Coronary artery (tissue), 2 donors: Measurements from ENCODE around the gene MYL6B.
"Not testable (repeated sequence)": the region's sequence is repeated elsewhere in the genome, so short reads cannot be mapped to it uniquely, and the experiment has no call there.

Experiments
- DNase-seq: peaks from one replicate; pipeline ENCODE4 v3.0.0-alpha.2; 2017; ENCODE audit warnings: low spot score
- H3K27ac ChIP-seq, 2 donors: fragments of 200-600 bp; sonication (generic); one replicate each; pipeline ENCODE4 v1.5.1; 2016 to 2019
- H3K4me3 ChIP-seq: fragments of 200-600 bp; sonication (generic); 2 replicates; pipeline ENCODE4 v1.5.1; 2016; ENCODE audit warnings: mild to moderate bottlenecking, moderate library complexity
- CTCF ChIP-seq: fragments of 200-600 bp; sonication (generic); IDR thresholded peaks from one replicate; pipeline ENCODE4 v1.5.1; 2019; ENCODE audit warnings: antibody characterized with exemption

The MYL6B gene

DNA sequence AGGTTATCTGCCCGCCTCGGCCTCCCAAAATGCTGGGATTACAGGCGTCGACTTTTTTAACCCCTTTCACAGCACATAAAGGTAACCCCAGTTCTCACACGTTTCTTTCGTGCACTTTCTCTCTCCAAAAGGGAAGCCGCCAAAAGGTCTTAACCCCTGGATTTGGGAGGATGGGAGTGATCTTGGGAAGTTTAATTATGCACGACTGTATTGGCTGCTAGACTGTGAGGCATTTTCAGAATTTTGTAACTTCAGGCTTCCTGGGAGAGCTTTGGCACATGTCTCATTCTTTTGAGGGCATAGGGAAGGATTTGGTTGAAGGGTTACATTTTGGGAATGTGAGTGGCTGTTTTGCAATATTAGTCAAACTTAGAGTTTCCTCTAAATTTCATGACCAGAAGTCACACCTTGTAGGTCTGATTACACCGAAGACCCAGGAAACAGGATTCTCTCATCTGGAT, 38.3 kb downstream of the MYL6B start:
- no peak for TF ChIP-seq CTCF
- Histone ChIP-seq H3K4me3 (peak overlapping the region; percentile 86), H3K27ac (peak overlapping the region; percentile 89 to 95)
- DNase-seq = no peak

DNA sequence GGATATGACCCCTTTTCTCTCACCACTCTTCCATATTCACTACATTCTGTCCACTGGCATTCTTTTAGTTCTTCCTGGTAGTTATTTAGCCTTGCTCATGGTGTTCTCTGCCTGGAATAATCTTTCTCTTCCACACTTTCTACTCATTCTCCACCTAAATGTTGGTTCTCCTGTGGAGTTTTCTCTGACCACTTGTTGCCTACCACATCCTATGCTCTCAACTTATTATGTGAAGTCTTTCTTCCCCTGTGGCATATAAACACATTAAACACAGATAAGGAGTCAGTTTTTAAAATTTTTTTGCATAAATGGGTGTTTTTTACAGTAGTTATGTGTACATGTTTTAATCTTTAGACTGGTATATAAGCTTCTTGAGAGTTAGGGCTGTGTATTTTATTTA, 40.2 kb downstream of the MYL6B start:
- Histone ChIP-seq H3K27ac (no peak overlapping the region), H3K4me3 (no peak overlapping the region)
- TF ChIP-seq CTCF = no peak
- DNase-seq = no peak

- TF ChIP-seq CTCF = peak; percentile 48
- no peak overlapping the region for H3K4me3 ChIP-seq
Measured at GRCh38 chr12:56193025-56193578, 40.7 kb downstream of the MYL6B start.

GRCh38 chr12:56196818-56197550, 44.6 kb downstream of the MYL6B start:
- peak overlapping the region in 1 of 2 donors; percentile 66 for H3K27ac ChIP-seq
- H3K4me3 ChIP-seq, DNase-seq: not testable (repeated sequence)

More at GRCh38 chr12:56193025-56193578, 40.7 kb downstream of the MYL6B start:
- DNase-seq = no peak
- H3K27ac ChIP-seq = peak overlapping the region in 1 of 2 donors; percentile 12

GRCh38 chr12:56197921-56198635, 45.7 kb downstream of the MYL6B start:
- no peak for DNase-seq
- no peak overlapping the region for H3K4me3 ChIP-seq
- TF ChIP-seq CTCF = no peak
- peak overlapping the region in 1 of 2 donors; percentile 5 for H3K27ac ChIP-seq

GRCh38 chr12:56198836-56199235, 46.4 kb downstream of the MYL6B start:
- no peak for DNase-seq
- H3K4me3 ChIP-seq = no peak overlapping the region
- H3K27ac ChIP-seq = no peak overlapping the region

More at GRCh38 chr12:56198836-56199235, 46.4 kb downstream of the MYL6B start:
- no peak for TF ChIP-seq CTCF
